GM18868 (cell line): ENCODE results near the gene MED29.

Experiments
- ATAC-seq: cut with Tn5 transposase; IDR thresholded peaks from one replicate; pipeline ENCODE4 v1.9.1; 2021; ENCODE audit warnings: mild to moderate bottlenecking, moderate library complexity; ENCODE audit not compliant: unreplicated experiment

MED29 gene, protein sequence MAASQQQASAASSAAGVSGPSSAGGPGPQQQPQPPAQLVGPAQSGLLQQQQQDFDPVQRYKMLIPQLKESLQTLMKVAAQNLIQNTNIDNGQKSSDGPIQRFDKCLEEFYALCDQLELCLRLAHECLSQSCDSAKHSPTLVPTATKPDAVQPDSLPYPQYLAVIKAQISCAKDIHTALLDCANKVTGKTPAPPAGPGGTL

GRCh38 chr19:39390751-39391437 lies at the start of gene MED29, which contains the start of gene PAF1:
MED29 (plus strand) TSS chr19:39391378; CDS start chr19:39391423, 45 bp downstream.
PAF1 (minus strand) TSS chr19:39391106; CDS start chr19:39390864, 242 bp downstream.
- peak; percentile 92 for ATAC-seq

- peak; percentile 87 for ATAC-seq
Measured at GRCh38 chr19:39341719-39342604, 49.2 kb upstream of the MED29 start, which contains the start of gene SAMD4B. SAMD4B (plus strand) TSS chr19:39342421; CDS start chr19:39356894, 14,473 bp downstream.

GRCh38 chr19:39342647-39343305 lies 48.4 kb upstream of the MED29 start:
- no peak for ATAC-seq

DNA sequence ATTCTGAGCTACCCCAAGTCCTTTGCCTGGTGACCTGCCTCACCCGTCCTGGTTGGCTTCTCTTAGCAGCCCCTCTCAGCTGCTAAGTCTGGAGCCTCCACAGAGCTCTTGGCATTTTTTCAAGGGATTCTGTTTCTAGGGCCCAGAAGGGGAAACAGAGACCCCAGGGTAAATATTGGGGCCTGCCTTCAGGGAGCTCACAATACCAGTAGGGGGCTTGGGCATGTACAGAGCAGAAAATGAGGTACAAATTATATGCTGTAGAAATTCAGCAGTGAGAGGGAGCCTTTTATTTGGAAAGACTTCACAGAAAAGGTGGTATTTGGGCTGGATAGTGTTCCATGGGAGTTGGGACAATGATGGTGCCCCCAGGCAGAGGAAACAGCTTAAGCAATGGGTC lies 45.2 kb upstream of the MED29 start:
- ATAC-seq: no peak

GRCh38 chr19:39347332-39348164 lies 43.6 kb upstream of the MED29 start:
- ATAC-seq: no peak

- no peak for ATAC-seq
Measured at GRCh38 chr19:39349326-39349725, 41.9 kb upstream of the MED29 start.

DNA sequence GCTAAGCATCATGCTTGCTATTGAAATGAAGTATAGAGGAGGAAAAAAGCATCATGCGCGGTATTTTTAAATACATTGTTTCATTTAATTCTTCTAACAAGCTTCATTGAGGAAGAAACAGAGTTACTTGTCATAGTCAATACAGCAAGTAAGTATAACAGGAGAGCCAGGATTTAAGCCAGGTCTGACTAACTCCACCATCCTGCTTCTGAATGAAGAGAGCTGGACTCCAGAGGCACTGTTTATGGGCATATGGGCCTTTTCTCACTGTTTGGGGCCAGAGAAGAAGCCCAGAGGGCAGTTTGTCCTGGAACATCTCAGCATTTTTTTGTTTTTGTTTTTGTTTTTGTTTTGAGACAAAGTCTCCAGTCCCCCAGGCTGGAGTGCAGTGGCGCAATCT lies 41.0 kb upstream of the MED29 start:
- no peak for ATAC-seq

- ATAC-seq: no peak
Measured at GRCh38 chr19:39351537-39352064, 39.6 kb upstream of the MED29 start.

GRCh38 chr19:39352381-39353255 lies 38.6 kb upstream of the MED29 start:
- no peak for ATAC-seq

- ATAC-seq: no peak
Measured at GRCh38 chr19:39355253-39355652, 35.9 kb upstream of the MED29 start.

GRCh38 chr19:39356073-39356472 lies 35.1 kb upstream of the MED29 start:
- ATAC-seq: no peak

DNA sequence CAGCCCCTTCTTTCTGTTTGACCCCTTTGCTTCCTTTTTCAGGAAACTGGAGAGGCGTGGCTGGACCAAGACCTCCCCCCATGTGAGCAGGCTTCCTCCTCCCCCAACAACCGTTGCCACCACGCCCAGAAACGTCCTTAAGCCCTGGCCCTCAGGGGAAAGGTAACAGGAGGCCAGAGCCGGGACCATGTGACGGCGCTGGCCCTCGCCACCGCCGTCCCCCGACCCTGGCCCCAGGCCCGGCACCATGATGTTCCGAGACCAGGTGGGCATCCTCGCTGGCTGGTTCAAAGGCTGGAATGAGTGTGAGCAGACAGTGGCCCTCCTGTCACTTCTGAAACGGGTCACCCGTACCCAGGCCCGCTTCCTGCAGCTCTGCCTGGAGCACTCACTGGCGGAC lies 34.5 kb upstream of the MED29 start:
- ATAC-seq: no peak

DNA sequence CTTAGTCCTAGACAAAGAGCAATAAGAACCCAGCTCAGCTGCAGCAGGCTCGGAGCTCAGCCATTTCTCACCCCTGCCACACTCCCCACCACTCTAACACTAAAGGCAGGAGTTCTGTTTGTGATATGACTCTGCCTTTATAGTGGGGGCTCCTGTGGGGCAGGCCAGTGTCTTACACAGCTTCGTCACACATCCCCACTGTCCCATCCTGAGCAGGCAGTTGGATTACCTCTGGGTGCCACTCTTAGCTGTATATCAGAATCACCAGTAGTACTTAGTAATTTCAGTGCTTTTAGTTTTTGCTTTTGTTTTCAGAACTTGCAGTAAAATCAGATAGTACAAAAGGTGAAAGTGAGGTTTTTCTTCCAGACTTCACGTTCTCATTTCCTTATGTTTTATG lies 32.2 kb upstream of the MED29 start:
- no peak for ATAC-seq

- ATAC-seq: no peak
Measured at GRCh38 chr19:39360599-39360998, 30.6 kb upstream of the MED29 start.

DNA sequence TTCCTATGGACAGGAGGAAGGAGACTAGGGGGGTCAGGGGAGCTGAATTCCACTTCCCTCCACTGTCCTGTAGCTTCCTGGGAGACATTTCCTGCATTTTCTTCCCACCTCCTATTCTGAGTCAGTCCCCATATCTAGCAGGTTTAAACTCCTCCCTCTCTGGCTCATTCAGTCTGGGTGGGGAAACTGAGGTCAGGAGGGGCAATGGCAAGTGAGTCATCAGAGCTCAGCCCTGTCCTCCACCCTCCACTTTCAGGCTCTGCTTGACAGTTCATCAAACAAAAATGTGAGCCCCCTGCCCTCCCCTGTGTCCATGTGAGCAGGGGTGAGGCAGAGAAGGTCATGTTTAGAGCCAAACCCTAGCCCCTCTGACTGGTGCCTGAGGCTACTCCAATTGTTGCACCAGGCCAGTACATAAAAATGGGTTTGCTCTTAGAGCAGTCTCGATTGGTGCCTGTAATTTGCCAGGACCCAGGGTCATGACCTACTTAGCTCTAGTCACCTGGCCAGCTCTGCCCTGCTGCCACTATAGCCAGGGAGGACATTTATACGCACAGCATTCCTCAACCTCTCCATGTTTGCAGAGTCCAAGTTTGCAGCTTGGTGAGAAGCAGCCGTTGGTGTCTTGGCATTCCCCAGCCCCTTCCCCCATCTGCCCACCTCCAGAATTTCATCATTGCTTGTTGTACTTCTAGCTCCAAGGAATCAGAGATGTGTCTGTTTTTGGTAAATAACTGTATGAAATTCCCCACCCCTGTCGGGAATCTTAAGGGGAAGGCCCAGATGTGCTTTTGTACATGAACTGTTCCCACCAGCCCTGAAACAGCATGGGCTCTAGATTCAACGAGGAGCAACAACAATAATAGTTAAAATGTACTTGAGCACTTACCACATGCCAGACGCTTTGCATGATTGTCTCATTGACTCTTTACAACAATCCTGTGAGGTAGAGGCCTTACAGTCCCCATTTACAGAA lies 28.2 kb upstream of the MED29 start:
- no peak for ATAC-seq

- ATAC-seq: no peak
Measured at GRCh38 chr19:39363901-39364457, 27.2 kb upstream of the MED29 start.

- no peak for ATAC-seq
Measured at GRCh38 chr19:39365531-39365930, 25.6 kb upstream of the MED29 start.
